HEK293 (cell line): Measurements from ENCODE around the gene ANKRD6.

ENCODE experiments used
- ZNF266 ChIP-seq: fragments of 450-650 bp; formaldehyde crosslinking; IDR thresholded peaks from 2 replicates; pipeline ENCODE4 v1.5.1; 2016; ENCODE audit warnings: missing biosample characterization, missing genetic modification characterization, low read depth
- TF ChIP-seq, protein P1 (sequence below): fragments of 450-650 bp; formaldehyde crosslinking; IDR thresholded peaks from 2 replicates; pipeline ENCODE4 v1.5.1; 2016; ENCODE audit warnings: missing biosample characterization, missing genetic modification characterization
- TF ChIP-seq, protein P2 (sequence below): fragments of 450-650 bp; formaldehyde crosslinking; IDR thresholded peaks from 2 replicates; pipeline ENCODE4 v1.5.1; 2016; ENCODE audit warnings: missing biosample characterization, missing genetic modification characterization

DNA sequence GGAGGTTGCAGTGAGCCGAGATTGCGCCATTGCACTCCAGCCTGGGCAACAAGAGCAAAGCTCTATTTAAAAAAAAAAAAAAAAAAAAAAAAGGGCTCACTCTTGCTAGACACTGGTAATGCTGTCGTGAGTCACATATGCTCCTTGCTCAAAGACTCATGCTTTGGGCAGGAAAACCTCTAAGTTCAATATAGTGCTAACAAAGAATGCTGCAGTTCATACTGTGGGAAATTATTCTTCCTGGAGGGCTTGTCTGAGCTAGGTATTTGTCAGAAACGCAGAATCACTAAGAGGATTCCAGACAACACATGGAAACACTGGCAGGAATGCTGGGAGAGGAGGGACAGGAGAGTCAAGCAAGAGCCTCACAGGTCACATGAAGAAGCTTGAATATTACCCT is 207.9 kb downstream of the ANKRD6 start:
- TF ChIP-seq, protein P1, sequence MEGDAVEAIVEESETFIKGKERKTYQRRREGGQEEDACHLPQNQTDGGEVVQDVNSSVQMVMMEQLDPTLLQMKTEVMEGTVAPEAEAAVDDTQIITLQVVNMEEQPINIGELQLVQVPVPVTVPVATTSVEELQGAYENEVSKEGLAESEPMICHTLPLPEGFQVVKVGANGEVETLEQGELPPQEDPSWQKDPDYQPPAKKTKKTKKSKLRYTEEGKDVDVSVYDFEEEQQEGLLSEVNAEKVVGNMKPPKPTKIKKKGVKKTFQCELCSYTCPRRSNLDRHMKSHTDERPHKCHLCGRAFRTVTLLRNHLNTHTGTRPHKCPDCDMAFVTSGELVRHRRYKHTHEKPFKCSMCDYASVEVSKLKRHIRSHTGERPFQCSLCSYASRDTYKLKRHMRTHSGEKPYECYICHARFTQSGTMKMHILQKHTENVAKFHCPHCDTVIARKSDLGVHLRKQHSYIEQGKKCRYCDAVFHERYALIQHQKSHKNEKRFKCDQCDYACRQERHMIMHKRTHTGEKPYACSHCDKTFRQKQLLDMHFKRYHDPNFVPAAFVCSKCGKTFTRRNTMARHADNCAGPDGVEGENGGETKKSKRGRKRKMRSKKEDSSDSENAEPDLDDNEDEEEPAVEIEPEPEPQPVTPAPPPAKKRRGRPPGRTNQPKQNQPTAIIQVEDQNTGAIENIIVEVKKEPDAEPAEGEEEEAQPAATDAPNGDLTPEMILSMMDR (tag by site-specific recombination), result no peak
- TF ChIP-seq, protein P2, sequence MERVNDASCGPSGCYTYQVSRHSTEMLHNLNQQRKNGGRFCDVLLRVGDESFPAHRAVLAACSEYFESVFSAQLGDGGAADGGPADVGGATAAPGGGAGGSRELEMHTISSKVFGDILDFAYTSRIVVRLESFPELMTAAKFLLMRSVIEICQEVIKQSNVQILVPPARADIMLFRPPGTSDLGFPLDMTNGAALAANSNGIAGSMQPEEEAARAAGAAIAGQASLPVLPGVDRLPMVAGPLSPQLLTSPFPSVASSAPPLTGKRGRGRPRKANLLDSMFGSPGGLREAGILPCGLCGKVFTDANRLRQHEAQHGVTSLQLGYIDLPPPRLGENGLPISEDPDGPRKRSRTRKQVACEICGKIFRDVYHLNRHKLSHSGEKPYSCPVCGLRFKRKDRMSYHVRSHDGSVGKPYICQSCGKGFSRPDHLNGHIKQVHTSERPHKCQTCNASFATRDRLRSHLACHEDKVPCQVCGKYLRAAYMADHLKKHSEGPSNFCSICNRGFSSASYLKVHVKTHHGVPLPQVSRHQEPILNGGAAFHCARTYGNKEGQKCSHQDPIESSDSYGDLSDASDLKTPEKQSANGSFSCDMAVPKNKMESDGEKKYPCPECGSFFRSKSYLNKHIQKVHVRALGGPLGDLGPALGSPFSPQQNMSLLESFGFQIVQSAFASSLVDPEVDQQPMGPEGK (tag by site-specific recombination), result no peak
- no peak for TF ChIP-seq ZNF266 (tag by site-specific recombination)
